OCI-LY7 (cell line): ENCODE data around the gene NGDN. TPM values are rescaled to one million over a fixed set of nuclear protein-coding genes. Genes with fewer than 3 reads are reported as not detected.

Experiments used
- BruUV-seq: library from RNA; stranded (reverse); fragments of 400-500 nt; replicated peaks from 2 replicates; lab custom pipeline; 2021; lab: Mats Ljungman, UMichigan
- CTCF ChIA-PET: fragments of 300-600 bp; sonication (Branson Sonifier 250); formaldehyde crosslinking; loops from one replicate; lab custom pipeline; 2022; ENCODE audit warnings: antibody characterized with exemption; ENCODE audit not compliant: unreplicated experiment; lab: Charles Lee
- POLR2A ChIA-PET: fragments of 300-600 bp; sonication (Branson Sonifier 250); formaldehyde crosslinking; loops from one replicate; lab custom pipeline; 2022; ENCODE audit warnings: antibody characterized with exemption; lab: Charles Lee
- DNase-seq: peaks from one replicate; pipeline ENCODE4 v3.0.0-alpha.2; 2015; ENCODE audit warnings: low spot score
- H2AFZ ChIP-seq: fragments of 200-600 bp; sonication (generic), shearing (Covaris generic); 2 replicates; pipeline ENCODE4 v1.6.1; 2014; ENCODE audit warnings: mild to moderate bottlenecking, antibody characterized with exemption, low read length, moderate library complexity
- H3K27ac ChIP-seq: fragments of 200-600 bp; sonication (generic); 2 replicates; pipeline ENCODE4 v1.5.1; 2014; ENCODE audit warnings: mixed run types, low read depth, mild to moderate bottlenecking, moderate library complexity, low read length, inconsistent platforms; ENCODE audit not compliant: poor library complexity, severe bottlenecking
- H3K36me3 ChIP-seq: fragments of 200-600 bp; sonication (generic); 2 replicates; pipeline ENCODE4 v1.6.1; 2014; ENCODE audit warnings: mild to moderate bottlenecking, antibody characterized with exemption, low read length, moderate library complexity, mixed read lengths; ENCODE audit not compliant: insufficient read depth
- H3K4me1 ChIP-seq: fragments of 200-600 bp; sonication (generic); 2 replicates; pipeline ENCODE4 v1.5.1; 2014; ENCODE audit warnings: mild to moderate bottlenecking, low read length; ENCODE audit not compliant: insufficient read depth, poor library complexity, severe bottlenecking
- H3K4me2 ChIP-seq: fragments of 200-600 bp; sonication (generic); 2 replicates; pipeline ENCODE4 v1.6.1; 2014; ENCODE audit warnings: mild to moderate bottlenecking, low read length
- H3K4me3 ChIP-seq: fragments of 200-600 bp; sonication (generic); 2 replicates; pipeline ENCODE4 v1.5.1; 2014; ENCODE audit warnings: mild to moderate bottlenecking, low read depth, low read length; ENCODE audit not compliant: poor library complexity, severe bottlenecking
- H3K79me2 ChIP-seq: fragments of 200-600 bp; sonication (generic); 2 replicates; pipeline ENCODE4 v1.6.1; 2016; ENCODE audit warnings: low read depth, mild to moderate bottlenecking, low read length, moderate library complexity, mixed read lengths; ENCODE audit not compliant: insufficient read depth
- H3K9me2 ChIP-seq: fragments of 200-600 bp; sonication (generic); 2 replicates; pipeline ENCODE4 v1.6.1; 2016; ENCODE audit warnings: mild to moderate bottlenecking, low read length, mixed read lengths; ENCODE audit not compliant: insufficient read depth
- H3K9me3 ChIP-seq: fragments of 200-600 bp; sonication (generic); 2 replicates; pipeline ENCODE4 v1.6.1; 2014; ENCODE audit warnings: mild to moderate bottlenecking, mixed run types, low read length, mixed read lengths
- H4K20me1 ChIP-seq: fragments of 200-600 bp; sonication (generic); 2 replicates; pipeline ENCODE4 v1.6.1; 2014; ENCODE audit warnings: mild to moderate bottlenecking, antibody characterized with exemption, low read length, moderate library complexity, mixed read lengths; ENCODE audit not compliant: insufficient read depth
- EZH2phosphoT487 ChIP-seq: fragments of 200-600 bp; sonication (generic); IDR thresholded peaks from 2 replicates; pipeline ENCODE4 v1.6.1; 2018; ENCODE audit warnings: low read depth, borderline replicate concordance, mild to moderate bottlenecking, mixed run types, antibody characterized with exemption, low read length, moderate library complexity, mixed read lengths
- intact Hi-C: fragments of 100-400 bp; cut with micrococcal nuclease; formaldehyde crosslinking; loops from one replicate; pipeline ENCODE4 v1.10.0; 2022; ENCODE audit not compliant: unreplicated experiment
- total RNA-seq, 2 experiments: library from RNA; depleted of rRNA in 1 of 2; stranded (reverse); fragments of >200 nt in 1 of 2; shearing (Covaris generic) in 1 of 2; gene quantifications; 2 replicates each; pipeline ENCODE4 v1.2.3, GENCODE V29; 2014 to 2022
- TF ChIP-seq, protein P1 (sequence below): fragments of 200-600 bp; sonication (generic); conservative IDR thresholded peaks from 2 replicates; pipeline ENCODE4 v1.5.1; 2014; ENCODE audit warnings: mild to moderate bottlenecking, antibody characterized with exemption, low read length, moderate library complexity, mixed read lengths

NGDN gene
- total RNA-seq, 2 experiments from 2014 or later: 53.6 to 57.5 TPM

DNA sequence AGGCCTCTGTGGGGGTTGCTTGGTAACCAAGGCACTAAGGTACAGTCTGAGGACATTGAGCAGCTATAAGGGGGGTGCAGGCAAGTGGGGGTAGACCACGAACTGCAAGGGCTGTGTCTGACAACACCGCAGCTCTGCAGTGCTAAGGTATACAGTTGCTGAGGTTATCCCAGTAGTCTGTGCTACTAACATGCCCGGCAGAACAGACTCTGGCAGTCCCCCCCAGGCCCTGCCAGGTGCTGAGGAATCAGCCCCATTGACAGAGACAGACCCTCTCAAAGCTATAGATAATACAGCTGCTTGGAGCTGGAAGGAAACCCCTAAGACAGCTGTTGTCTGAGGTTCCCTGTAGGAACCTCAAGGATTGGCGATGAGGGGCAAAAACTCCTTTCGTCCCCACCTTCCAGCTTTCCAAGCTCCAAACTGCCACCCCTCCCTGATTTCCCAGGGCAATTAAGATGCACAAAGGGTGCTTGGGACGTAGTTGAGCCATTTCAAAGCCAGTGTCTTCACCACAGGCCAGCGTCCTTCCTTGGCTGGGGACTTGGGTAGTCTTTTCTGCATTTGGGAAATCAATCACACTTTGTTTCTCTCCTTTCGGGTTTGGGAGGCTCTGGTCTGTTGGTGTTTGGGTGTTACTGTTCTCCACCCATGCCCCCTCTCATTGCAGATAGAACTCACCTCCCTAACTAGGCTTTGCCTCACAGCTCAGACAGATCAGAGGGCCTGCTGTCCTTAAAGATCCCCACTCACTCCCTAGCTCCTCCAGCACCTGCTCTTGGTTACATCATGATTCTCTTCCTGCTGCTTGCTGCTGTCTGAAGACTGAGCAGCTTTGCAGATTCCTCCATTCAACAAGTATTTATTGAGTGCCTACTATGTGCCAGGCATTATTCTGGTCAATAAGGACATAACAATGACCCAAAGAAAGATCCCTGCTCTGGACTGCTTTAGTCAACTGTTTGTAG is 32.1 kb upstream of the NGDN start:
- no TSS peak for BruUV-seq
- no peak for DNase-seq
- Histone ChIP-seq H3K4me1 (no peaks in the 10 kb centered on the region), H3K4me2 (no peak overlapping the region), H3K27ac (no peak overlapping the region), H4K20me1 (no peaks in the 10 kb centered on the region), H3K9me2 (no peaks in the 10 kb centered on the region), H3K9me3 (no peaks in the 10 kb centered on the region), H2AFZ (no peak overlapping the region), H3K4me3 (no peak overlapping the region), H3K36me3 (no peaks in the 10 kb centered on the region), H3K79me2 (no peaks in the 10 kb centered on the region)
- POLR2A ChIA-PET: no interaction called here
- TF ChIP-seq, protein P1, sequence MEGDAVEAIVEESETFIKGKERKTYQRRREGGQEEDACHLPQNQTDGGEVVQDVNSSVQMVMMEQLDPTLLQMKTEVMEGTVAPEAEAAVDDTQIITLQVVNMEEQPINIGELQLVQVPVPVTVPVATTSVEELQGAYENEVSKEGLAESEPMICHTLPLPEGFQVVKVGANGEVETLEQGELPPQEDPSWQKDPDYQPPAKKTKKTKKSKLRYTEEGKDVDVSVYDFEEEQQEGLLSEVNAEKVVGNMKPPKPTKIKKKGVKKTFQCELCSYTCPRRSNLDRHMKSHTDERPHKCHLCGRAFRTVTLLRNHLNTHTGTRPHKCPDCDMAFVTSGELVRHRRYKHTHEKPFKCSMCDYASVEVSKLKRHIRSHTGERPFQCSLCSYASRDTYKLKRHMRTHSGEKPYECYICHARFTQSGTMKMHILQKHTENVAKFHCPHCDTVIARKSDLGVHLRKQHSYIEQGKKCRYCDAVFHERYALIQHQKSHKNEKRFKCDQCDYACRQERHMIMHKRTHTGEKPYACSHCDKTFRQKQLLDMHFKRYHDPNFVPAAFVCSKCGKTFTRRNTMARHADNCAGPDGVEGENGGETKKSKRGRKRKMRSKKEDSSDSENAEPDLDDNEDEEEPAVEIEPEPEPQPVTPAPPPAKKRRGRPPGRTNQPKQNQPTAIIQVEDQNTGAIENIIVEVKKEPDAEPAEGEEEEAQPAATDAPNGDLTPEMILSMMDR: no peak
- TF ChIP-seq EZH2phosphoT487: no peak
- CTCF ChIA-PET: interaction anchor here (0.6 kb wide), 1 partner anchor 37 kb away, joined by 3 read pairs; no protein-coding TSS in a partner anchor
- intact Hi-C loops: no loop called here

DNA sequence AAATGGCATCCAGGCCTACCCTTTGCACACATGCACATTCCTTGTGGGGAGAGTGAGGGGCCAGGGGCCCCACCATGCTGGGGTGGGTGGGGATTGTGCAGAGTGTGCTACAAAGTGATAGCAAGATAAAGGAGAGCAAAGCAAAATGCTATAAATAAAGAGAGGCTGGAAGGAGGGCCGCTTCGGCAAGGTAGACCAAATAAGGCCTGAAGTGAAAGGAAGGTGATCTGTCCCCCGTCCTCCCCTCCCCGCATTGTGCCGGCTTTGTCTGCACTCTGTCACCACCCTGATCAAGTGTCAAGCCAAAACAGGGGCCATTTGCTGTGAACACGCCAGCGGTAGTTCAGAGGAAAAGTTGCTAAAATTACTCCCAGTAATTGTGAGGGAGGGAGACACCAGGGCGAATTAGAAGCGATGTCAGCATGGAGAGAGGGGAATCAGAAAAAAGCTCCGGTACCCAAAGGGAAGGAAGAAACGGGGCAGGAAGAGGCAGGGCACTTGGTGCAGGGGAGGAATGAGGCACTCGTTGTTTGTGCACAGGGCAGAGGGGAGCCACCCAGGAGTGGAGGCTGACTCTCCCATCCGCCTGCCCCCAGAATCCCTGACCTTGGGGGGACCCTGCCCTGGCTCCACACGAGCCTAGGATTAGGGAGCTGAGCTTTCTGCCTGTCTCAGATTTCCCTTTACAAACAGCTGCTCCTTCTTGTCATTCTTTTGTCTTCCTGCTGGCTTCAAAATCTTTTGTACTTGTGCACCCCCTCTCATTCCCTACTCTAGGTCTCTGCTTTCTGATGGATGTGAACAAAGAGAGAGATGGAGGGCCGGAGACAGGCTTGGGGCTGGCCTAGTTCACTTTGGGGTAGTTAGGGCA is 31.2 kb upstream of the NGDN start:
- Histone ChIP-seq H3K9me2 (no peaks in the 10 kb centered on the region), H4K20me1 (no peaks in the 10 kb centered on the region), H3K9me3 (no peaks in the 10 kb centered on the region), H2AFZ (no peak overlapping the region), H3K4me3 (no peak overlapping the region), H3K27ac (no peak overlapping the region), H3K4me1 (no peaks in the 10 kb centered on the region), H3K79me2 (no peaks in the 10 kb centered on the region), H3K36me3 (no peaks in the 10 kb centered on the region), H3K4me2 (no peak overlapping the region)
- ChIA-PET CTCF (no interaction called here), POLR2A (no interaction called here)
- intact Hi-C loops: no loop called here
- BruUV-seq: no TSS peak
- no peak for TF ChIP-seq EZH2phosphoT487
- TF ChIP-seq, protein P1: no peak
- no peak for DNase-seq
